ENCODE data around the gene FAM241B.

- TF ChIP-seq POLR2AphosphoS5 (IDR thresholded peaks at IDR 0.05; ENCODE audit: low read depth) (no peak), CTCF (IDR thresholded peaks at IDR 0.05; ENCODE audit: insufficient read depth, low read length) (no peak), GABPA (IDR thresholded peaks at IDR 0.05; ENCODE audit: low read depth) (no peak)
These were observed 4.8 kb downstream of the FAM241B start for GRCh38 chr10:69634759-69635425.
